ENCODE measurements around the gene WNT2. TPM values are rescaled to one million over a fixed set of nuclear protein-coding genes. Genes with fewer than 3 reads are reported as not detected.

Gene WNT2
- total RNA-seq (2021) (not detected in 2 replicates), Bru-seq, nascent RNA (percentile 2 among the genes with signal in this experiment), BruChase-seq, experiment 1, labeled RNA remaining after a 2-hour chase (not detected), BruChase-seq, experiment 2, labeled RNA remaining after a 6-hour chase (not detected)
- long read RNA-seq = 0 reads

GRCh38 chr7:117322741-117323304, at the start of gene WNT2:
TSS of gene WNT2 (minus strand) at chr7:117323058. CDS start at chr7:117322989, 69 bp downstream.
- Histone ChIP-seq H3K79me2 (ENCODE audit: low read depth) (no peaks in the 10 kb centered on the region), H2AFZ (no peak within 1 kb of the TSS), H4K20me1 (ENCODE audit: insufficient read depth) (no peaks in the 10 kb centered on the region), H3K4me2 (no peak within 1 kb of the TSS), H3K27ac (no peak within 1 kb of the TSS), H3K9me2 (ENCODE audit: insufficient read depth) (no peaks in the 10 kb centered on the region; the same call in 1 of the 2 replicates), H3K27me3 (ENCODE audit: insufficient read depth, low read depth) (no peaks in the 10 kb centered on the region), H3K4me1 (replicated peaks; ENCODE audit: insufficient read depth) (no peaks in the 10 kb centered on the region), H3F3A (ENCODE audit: insufficient read depth, low read depth) (no peaks in the 10 kb centered on the region), H3K9me3 (ENCODE audit: insufficient read depth, low read depth) (no peaks in the 10 kb centered on the region), H3K4me3 (no peak within 1 kb of the TSS), H3K36me3 (ENCODE audit: low read depth) (no peaks in the 10 kb centered on the region)
- no TSS peak for BruUV-seq (replicated peaks)
- POLR2A ChIA-PET (ENCODE audit: unreplicated experiment) = no interaction called here
- DNase-seq = no peak
- CTCF ChIA-PET = no interaction called here
- intact Hi-C loops (cut with micrococcal nuclease; ENCODE audit: unreplicated experiment) = no loop called here
- TF ChIP-seq EZH2 (IDR thresholded peaks at IDR 0.05; ENCODE audit: low read depth) = no peak
- TF ChIP-seq CTCF (conservative IDR thresholded peaks at IDR 0.05) = no peak

- no peak for TF ChIP-seq CTCF (conservative IDR thresholded peaks at IDR 0.05)
- TF ChIP-seq EZH2 (IDR thresholded peaks at IDR 0.05; ENCODE audit: low read depth) = no peak
- intact Hi-C loops (cut with micrococcal nuclease; ENCODE audit: unreplicated experiment) = no loop called here
- CTCF ChIA-PET = interaction anchor here (0.6 kb wide), 1 partner anchor 36 kb away, joined by 3 read pairs; no protein-coding TSS in a partner anchor
- H3K4me2 ChIP-seq = no peak overlapping the region
- H3K4me1 ChIP-seq (replicated peaks; ENCODE audit: insufficient read depth) = no peaks in the 10 kb centered on the region
- no TSS peak for BruUV-seq (replicated peaks)
- no peak overlapping the region for H3K4me3 ChIP-seq
- H3K9me3 ChIP-seq (ENCODE audit: insufficient read depth, low read depth) = no peaks in the 10 kb centered on the region
- H3K27me3 ChIP-seq (ENCODE audit: insufficient read depth, low read depth) = no peaks in the 10 kb centered on the region
- H3K27ac ChIP-seq = no peak overlapping the region
- no peaks in the 10 kb centered on the region for H3F3A ChIP-seq (ENCODE audit: insufficient read depth, low read depth)
- POLR2A ChIA-PET (ENCODE audit: unreplicated experiment) = no interaction called here
- no peaks in the 10 kb centered on the region for H3K36me3 ChIP-seq (ENCODE audit: low read depth)
- H2AFZ ChIP-seq = no peak overlapping the region
- no peaks in the 10 kb centered on the region for H3K9me2 ChIP-seq (ENCODE audit: insufficient read depth)
- no peak for DNase-seq
- H3K79me2 ChIP-seq (ENCODE audit: low read depth) = no peaks in the 10 kb centered on the region
- 0 out of 2 replicates have a peak, but pooled peaks cover 3% of the 10 kb centered on the region for H4K20me1 ChIP-seq (ENCODE audit: insufficient read depth)
These were observed 49.2 kb upstream of the WNT2 start for GRCh38 chr7:117372073-117372472.

GRCh38 chr7:117364339-117365080, 41.7 kb upstream of the WNT2 start:
- Histone ChIP-seq H3K4me2 (no peak overlapping the region), H3F3A (ENCODE audit: insufficient read depth, low read depth) (no peaks in the 10 kb centered on the region), H3K9me3 (ENCODE audit: insufficient read depth, low read depth) (no peaks in the 10 kb centered on the region), H3K4me1 (replicated peaks; ENCODE audit: insufficient read depth) (no peaks in the 10 kb centered on the region), H3K27ac (no peak overlapping the region), H2AFZ (peak overlapping the region; percentile 60), H3K4me3 (no peak overlapping the region), H3K27me3 (ENCODE audit: insufficient read depth, low read depth) (no peaks in the 10 kb centered on the region), H3K36me3 (ENCODE audit: low read depth) (no peaks in the 10 kb centered on the region), H3K9me2 (ENCODE audit: insufficient read depth) (no peaks in the 10 kb centered on the region; the same call in 1 of the 2 replicates), H4K20me1 (ENCODE audit: insufficient read depth) (no peaks in the 10 kb centered on the region), H3K79me2 (ENCODE audit: low read depth) (no peaks in the 10 kb centered on the region)
- ChIA-PET POLR2A (ENCODE audit: unreplicated experiment) (no interaction called here), CTCF (interaction anchor here (0.8 kb wide), 1 partner anchor 23 kb away, joined by 4 read pairs; no protein-coding TSS in a partner anchor)
- no peak for DNase-seq
- no peak for TF ChIP-seq EZH2 (IDR thresholded peaks at IDR 0.05; ENCODE audit: low read depth)
- TF ChIP-seq CTCF (conservative IDR thresholded peaks at IDR 0.05) = no peak
- intact Hi-C loops (cut with micrococcal nuclease; ENCODE audit: unreplicated experiment) = no loop called here
- BruUV-seq (replicated peaks) = no TSS peak
